Large intestine (tissue), 3 donors: ENCODE data around the gene PHLDB3. TPM values are rescaled to one million over a fixed set of nuclear protein-coding genes. Genes with fewer than 3 reads are reported as not detected.
A peak's percentile ranks its signal among the peaks of the same experiment; 100 is the strongest.

ENCODE experiments used
- DNase-seq, 2 donors: peaks; one replicate each; pipeline versions ENCODE4 v3.0.0 to v3.0.0-alpha.2; 2013
- H3K27ac ChIP-seq: one replicate; pipeline ENCODE4 v1.5.1; 2013; ENCODE audit warnings: low read length
- H3K27me3 ChIP-seq: 2 replicates; pipeline ENCODE4 v1.6.1; 2013; ENCODE audit warnings: low read length; ENCODE audit not compliant: control insufficient read depth, insufficient read depth
- H3K36me3 ChIP-seq: 2 replicates; pipeline ENCODE4 v1.6.1; 2013; ENCODE audit warnings: low read length; ENCODE audit not compliant: control insufficient read depth, insufficient read depth
- H3K4me1 ChIP-seq: one replicate; pipeline ENCODE4 v1.6.1; 2013; ENCODE audit warnings: low read length; ENCODE audit not compliant: control insufficient read depth, insufficient read depth
- H3K4me3 ChIP-seq: one replicate; pipeline ENCODE4 v1.5.1; 2013; ENCODE audit warnings: low read length
- H3K9me3 ChIP-seq: one replicate; pipeline ENCODE4 v1.6.1; 2013; ENCODE audit warnings: mild to moderate bottlenecking, low read depth, low read length, moderate library complexity; ENCODE audit not compliant: control insufficient read depth
- whole genome bisulfite sequencing: methylation state at CpG from one replicate; pipeline ENCODE4 v1.1.5; 2013; ENCODE audit warnings: low lambda C conversion rate; ENCODE audit not compliant: insufficient coverage; 5-methylcytosine and 5-hydroxymethylcytosine counted together
- polyA plus RNA-seq: library from polyadenylated mRNA; unstranded; fragments of 120-200 nt; gene quantifications from one replicate; pipeline ENCODE4 v1.2.1, GENCODE V29; 2013

The PHLDB3 gene
- polyA plus RNA-seq, 1 donor, result 33.8 TPM

DNA sequence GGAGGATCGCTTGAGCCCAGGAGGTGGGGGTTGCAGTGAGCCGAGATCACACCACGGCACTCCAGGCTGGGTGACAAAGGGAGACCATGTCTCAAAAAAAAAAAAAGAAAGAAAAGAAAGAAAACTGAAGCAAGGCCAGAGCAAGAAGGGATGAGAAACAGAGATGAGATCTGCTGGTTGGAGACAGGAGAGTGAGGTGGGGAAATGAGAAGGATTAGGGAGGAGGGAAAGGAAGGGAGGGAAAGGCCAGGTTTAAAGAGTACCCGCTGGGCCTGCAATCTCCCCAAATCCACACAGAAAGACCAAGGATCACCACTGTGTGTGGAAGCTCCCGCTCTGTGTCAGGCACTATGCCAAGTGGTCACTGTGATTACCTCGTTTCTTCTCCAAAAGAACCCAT, 22.8 kb downstream of the PHLDB3 start:
- no peak for DNase-seq
- Histone ChIP-seq H3K36me3 (peaks cover 31% of the 10 kb centered on the region), H3K27ac (no peak overlapping the region), H3K4me1 (no peaks in the 10 kb centered on the region), H3K9me3 (no peaks in the 10 kb centered on the region), H3K4me3 (no peak overlapping the region), H3K27me3 (no peaks in the 10 kb centered on the region)
- 88% methylated on average over 5 of the region's 6 CpGs for WGBS

GRCh38 chr19:43480574-43480973, 24.0 kb downstream of the PHLDB3 start:
- H3K4me3 ChIP-seq, result no peak overlapping the region
- peaks cover 30% of the 10 kb centered on the region for H3K36me3 ChIP-seq
- WGBS, result 100% methylated on average over 1 of the region's 3 CpGs
- DNase-seq, result no peak
- no peaks in the 10 kb centered on the region for H3K27me3 ChIP-seq
- H3K9me3 ChIP-seq, result no peaks in the 10 kb centered on the region
- H3K27ac ChIP-seq, result no peak overlapping the region
- no peaks in the 10 kb centered on the region for H3K4me1 ChIP-seq

DNA sequence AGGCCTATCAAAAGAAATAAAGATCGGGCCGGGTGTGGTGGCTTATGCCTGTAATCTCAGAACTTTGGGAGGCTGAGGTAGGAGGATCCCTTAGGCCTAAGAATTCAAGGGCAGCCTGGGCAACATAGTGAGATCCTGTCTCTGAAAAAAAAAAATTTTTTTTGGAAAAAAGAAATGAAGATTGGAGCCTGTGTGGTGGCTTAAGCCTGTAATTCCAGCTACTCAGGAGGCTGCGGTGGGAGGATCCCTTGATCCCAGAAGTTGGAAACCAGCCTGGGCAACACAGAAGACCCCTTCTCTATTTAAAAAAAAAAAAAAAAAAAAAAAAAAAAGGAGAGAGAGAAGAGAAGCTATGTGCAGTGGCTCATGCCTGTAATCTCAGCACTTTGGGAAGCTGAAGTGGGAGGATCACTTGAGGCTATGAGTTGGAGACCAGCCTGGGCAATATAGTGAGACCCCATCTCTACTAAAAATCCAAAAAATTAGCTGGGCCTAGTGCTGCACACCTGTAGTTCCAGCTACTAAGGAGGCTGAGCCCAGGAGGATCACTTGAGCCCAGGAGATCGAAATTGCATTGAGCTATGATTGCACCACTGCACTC, 24.5 kb downstream of the PHLDB3 start:
- Histone ChIP-seq H3K9me3 (no peaks in the 10 kb centered on the region), H3K4me3 (no peak overlapping the region), H3K36me3 (peaks cover 30% of the 10 kb centered on the region), H3K4me1 (peaks cover 1% of the 10 kb centered on the region), H3K27me3 (no peaks in the 10 kb centered on the region), H3K27ac (no peak overlapping the region)
- no peak for DNase-seq
- WGBS, result no CpG with 5 or more reads among the region's 4 CpGs

GRCh38 chr19:43479226-43479625, 25.3 kb downstream of the PHLDB3 start:
- H3K36me3 ChIP-seq, result peaks cover 30% of the 10 kb centered on the region
- no peaks in the 10 kb centered on the region for H3K27me3 ChIP-seq
- H3K27ac ChIP-seq, result no peak overlapping the region
- H3K4me3 ChIP-seq, result no peak overlapping the region
- no CpG with 5 or more reads among the region's 15 CpGs for WGBS
- DNase-seq, result no peak
- H3K4me1 ChIP-seq, result peaks cover 6% of the 10 kb centered on the region
- no peaks in the 10 kb centered on the region for H3K9me3 ChIP-seq

- Histone ChIP-seq H3K4me1 (peaks cover 6% of the 10 kb centered on the region), H3K27me3 (no peaks in the 10 kb centered on the region), H3K9me3 (no peaks in the 10 kb centered on the region), H3K36me3 (peaks cover 30% of the 10 kb centered on the region), H3K4me3 (no peak overlapping the region), H3K27ac (no peak overlapping the region)
- WGBS, result no CpG with 5 or more reads among the region's 3 CpGs
- DNase-seq, result no peak
Measured at GRCh38 chr19:43478323-43478722, 26.2 kb downstream of the PHLDB3 start.

GRCh38 chr19:43476606-43477005, 27.9 kb downstream of the PHLDB3 start:
- Histone ChIP-seq H3K27ac (no peak overlapping the region), H3K4me1 (peaks cover 6% of the 10 kb centered on the region), H3K36me3 (peaks cover 24% of the 10 kb centered on the region), H3K4me3 (no peak overlapping the region), H3K9me3 (no peaks in the 10 kb centered on the region), H3K27me3 (no peaks in the 10 kb centered on the region)
- DNase-seq, result no peak

GRCh38 chr19:43474986-43475705, 29.4 kb downstream of the PHLDB3 start:
- H3K27me3 ChIP-seq, result no peaks in the 10 kb centered on the region
- no peaks in the 10 kb centered on the region for H3K9me3 ChIP-seq
- H3K27ac ChIP-seq, result peak overlapping the region; percentile 74
- no CpG with 5 or more reads among the region's 46 CpGs for WGBS
- H3K4me1 ChIP-seq, result peaks cover 6% of the 10 kb centered on the region
- DNase-seq, result peak; percentile 96 to 97
- H3K4me3 ChIP-seq, result peak overlapping the region; percentile 47
- H3K36me3 ChIP-seq, result peaks cover 19% of the 10 kb centered on the region

DNA sequence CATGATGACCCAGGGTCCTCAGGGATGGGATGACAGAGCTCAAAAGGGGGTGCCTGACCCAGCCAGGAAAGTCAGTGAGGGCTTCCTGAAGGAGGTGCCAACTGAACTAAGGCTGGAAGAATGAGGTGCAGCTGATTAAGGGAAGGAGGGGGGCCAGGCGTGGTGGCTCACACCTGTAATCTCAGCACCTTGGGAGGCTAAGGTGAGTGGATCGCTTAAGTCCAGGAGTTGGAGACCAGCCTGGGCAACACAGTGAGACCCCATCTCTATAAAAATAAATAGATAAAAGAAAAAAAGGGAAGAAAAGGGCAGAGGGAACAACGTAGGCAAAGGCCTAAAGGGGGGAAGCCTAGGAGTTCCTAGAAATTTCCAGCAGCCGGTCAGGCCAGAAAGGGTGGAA, 30.1 kb downstream of the PHLDB3 start:
- WGBS, result no CpG with 5 or more reads among the region's 4 CpGs
- Histone ChIP-seq H3K36me3 (peaks cover 16% of the 10 kb centered on the region), H3K27ac (peak overlapping the region; percentile 74), H3K27me3 (no peaks in the 10 kb centered on the region), H3K4me1 (peaks cover 6% of the 10 kb centered on the region), H3K4me3 (no peak overlapping the region), H3K9me3 (no peaks in the 10 kb centered on the region)
- DNase-seq, result no peak

DNA sequence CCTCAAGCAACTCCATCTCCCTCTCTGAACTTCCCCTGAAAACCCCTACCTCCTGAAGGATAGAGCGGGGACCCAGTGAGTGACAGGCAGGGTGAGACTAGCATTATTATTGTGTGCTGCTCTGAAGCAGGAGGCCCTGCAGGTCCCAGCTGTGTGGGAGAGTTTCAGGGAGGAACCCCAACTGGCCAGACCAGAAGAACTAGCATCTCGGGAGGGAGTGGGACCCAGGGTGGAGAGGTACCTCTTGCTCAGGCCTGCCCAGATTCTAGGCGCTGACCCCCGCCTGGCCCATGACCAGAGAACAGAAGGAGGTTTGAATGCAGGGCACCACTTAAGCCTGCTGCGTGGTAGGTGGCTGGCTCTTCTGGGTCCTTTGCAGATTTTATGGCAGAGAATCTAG, 33.5 kb downstream of the PHLDB3 start:
- no CpG with 5 or more reads among the region's 5 CpGs for whole genome bisulfite sequencing

GRCh38 chr19:43470288-43470687, 34.3 kb downstream of the PHLDB3 start:
- WGBS, result no CpG with 5 or more reads among the region's 10 CpGs
- H3K4me3 ChIP-seq, result no peak overlapping the region

More for the DNA sequence above, 33.5 kb downstream of the PHLDB3 start:
- Histone ChIP-seq H3K4me3 (no peak overlapping the region), H3K36me3 (no peaks in the 10 kb centered on the region), H3K9me3 (no peaks in the 10 kb centered on the region), H3K27ac (no peak overlapping the region), H3K4me1 (peaks cover 6% of the 10 kb centered on the region), H3K27me3 (peaks cover 2% of the 10 kb centered on the region)
- DNase-seq, result no peak

GRCh38 chr19:43469160-43469480, 35.4 kb downstream of the PHLDB3 start:
- Histone ChIP-seq H3K4me3 (no peak overlapping the region), H3K4me1 (peaks cover 4% of the 10 kb centered on the region), H3K27ac (no peak overlapping the region), H3K9me3 (peaks cover 5% of the 10 kb centered on the region), H3K36me3 (no peaks in the 10 kb centered on the region), H3K27me3 (peaks cover 15% of the 10 kb centered on the region)
- no peak for DNase-seq
- WGBS, result no CpG with 5 or more reads among the region's 1 CpG

More at GRCh38 chr19:43470288-43470687, 34.3 kb downstream of the PHLDB3 start:
- H3K4me1 ChIP-seq, result peaks cover 10% of the 10 kb centered on the region
- H3K27me3 ChIP-seq, result peaks cover 10% of the 10 kb centered on the region
- no peak for DNase-seq
- no peak overlapping the region for H3K27ac ChIP-seq
- peaks cover 4% of the 10 kb centered on the region for H3K9me3 ChIP-seq
- H3K36me3 ChIP-seq, result no peaks in the 10 kb centered on the region
